Measurements from ENCODE around the gene TMEM121. TPM values are rescaled to one million over a fixed set of nuclear protein-coding genes. Genes with fewer than 3 reads are reported as not detected.

TMEM121 gene
- total RNA-seq (ENCODE audit: low replicate concordance), result 1.4 and 5.5 TPM in 2 replicates
- long read RNA-seq, result 0 reads

DNA sequence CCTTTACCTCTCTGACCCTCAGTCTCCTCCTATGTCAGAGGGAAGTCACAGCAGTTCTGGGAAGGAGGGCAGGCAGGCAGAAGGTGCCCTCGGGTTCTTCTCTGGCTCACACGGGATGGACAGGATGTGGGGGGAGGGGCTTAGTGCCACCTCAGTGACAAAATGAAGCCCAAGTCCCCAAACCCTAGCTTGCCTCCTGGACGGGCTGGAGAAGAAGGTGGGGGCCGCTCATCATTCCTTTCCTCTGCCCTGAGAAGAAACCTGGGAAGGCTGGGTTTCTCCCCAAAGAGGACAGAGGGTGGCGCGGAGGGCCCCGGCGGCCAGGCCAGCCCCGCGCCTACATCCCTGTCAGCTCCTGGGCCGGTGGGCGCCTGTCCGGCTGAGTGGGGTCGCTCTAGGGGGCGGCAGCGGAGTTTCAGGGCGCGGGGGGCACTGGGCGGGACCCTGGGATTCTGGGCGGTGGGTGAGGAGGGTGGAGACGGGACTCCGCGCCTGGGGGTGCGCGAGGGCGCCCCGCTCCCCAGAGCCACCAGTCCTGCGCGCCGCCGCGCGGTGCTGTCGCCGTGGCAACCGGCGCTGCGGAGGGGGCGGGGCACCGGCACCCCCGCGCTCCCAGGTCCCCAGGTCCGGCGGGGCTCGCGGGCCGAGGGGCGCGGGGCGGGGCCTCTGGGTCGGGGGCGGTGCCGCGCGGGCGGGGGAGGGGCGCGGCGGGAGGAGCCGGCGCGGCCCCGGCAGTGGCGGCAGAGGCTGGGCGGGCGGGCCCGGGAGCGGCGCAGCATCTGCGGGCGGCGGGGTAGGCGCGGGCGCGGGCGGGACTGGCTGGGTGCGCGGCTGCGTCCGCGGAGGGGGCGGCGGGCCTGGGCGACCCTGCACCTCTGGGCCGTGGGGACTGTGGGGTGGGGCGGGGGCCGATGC lies at the start of gene TMEM121:
Gene TMEM121 (plus strand): TSS at position 723 of the 915 bp plus-strand sequence. CDS start 2,252 bp downstream, outside the sequence.
- Mint-ChIP-seq H3K27me3 (peaks cover 30% of the 10 kb centered on the region), H3K4me3 (peak within 1 kb of the TSS; percentile 72), H3K27ac (no peak within 1 kb of the TSS), H3K4me1 (ENCODE audit: unreplicated experiment) (no peaks in the 10 kb centered on the region), H3K36me3 (no peaks in the 10 kb centered on the region), H3K9me3 (no peaks in the 10 kb centered on the region)
- no peak for TF ChIP-seq CTCF (conservative IDR thresholded peaks at IDR 0.05)
- DNase-seq (ENCODE audit: extremely low spot score, unreplicated experiment), result peak; percentile 72

DNA sequence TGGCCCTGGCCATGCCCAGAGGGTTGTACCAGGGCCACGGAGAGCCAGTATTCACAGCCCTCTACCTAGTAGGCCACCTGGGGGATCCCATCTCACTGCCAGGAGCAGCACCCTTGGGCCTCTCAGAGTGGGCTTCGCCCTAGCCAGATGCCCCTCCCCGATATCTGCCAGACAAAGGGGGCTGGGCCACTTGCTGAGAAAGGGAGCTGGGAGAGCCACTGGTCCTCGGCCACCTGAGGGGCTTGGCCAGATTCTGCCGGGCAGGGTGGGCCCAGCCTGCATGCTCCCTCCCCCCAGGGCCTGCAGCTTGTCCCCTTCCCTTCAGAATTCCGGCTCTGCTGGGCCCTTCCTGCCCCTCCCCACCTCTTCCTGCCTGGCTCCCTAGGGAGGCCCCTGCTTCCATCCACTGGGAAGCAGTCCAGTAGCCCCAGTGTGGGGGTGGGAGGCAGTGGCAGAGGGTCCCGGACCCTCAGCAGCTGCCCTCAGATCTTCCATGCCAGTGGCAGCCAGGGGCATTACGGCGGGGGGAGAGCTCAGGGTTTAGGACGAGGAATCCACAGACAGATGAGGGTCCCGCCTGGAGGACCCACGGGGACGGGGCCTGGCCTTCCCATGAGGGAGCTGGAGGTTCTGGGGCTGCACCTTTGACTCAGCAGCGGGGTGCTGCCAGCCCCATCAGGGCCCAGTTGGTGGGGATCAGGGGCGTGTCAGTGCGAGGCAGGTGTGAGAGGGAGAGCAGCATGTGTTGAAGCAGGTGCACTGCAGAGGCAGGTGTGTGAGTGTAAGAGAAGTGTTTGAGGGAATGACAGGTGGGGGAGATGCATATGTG lies 49.3 kb upstream of the TMEM121 start:
- H3K36me3 Mint-ChIP-seq, result no peaks in the 10 kb centered on the region
- H3K4me3 Mint-ChIP-seq, result peak overlapping the region; percentile 52
- peak overlapping the region; percentile 64 for H3K27ac Mint-ChIP-seq
- DNase-seq (ENCODE audit: extremely low spot score, unreplicated experiment), result no peak
- TF ChIP-seq CTCF (conservative IDR thresholded peaks at IDR 0.05), result no peak
- peaks cover 8% of the 10 kb centered on the region for H3K4me1 Mint-ChIP-seq (ENCODE audit: unreplicated experiment)
- peaks cover 26% of the 10 kb centered on the region for H3K27me3 Mint-ChIP-seq
- no peaks in the 10 kb centered on the region for H3K9me3 Mint-ChIP-seq

GRCh38 chr14:105477660-105478397 lies 48.6 kb upstream of the TMEM121 start:
- H3K4me3 Mint-ChIP-seq, result peak overlapping the region; percentile 49
- peak overlapping the region; percentile 64 for H3K27ac Mint-ChIP-seq
- DNase-seq (ENCODE audit: extremely low spot score, unreplicated experiment), result no peak
- H3K27me3 Mint-ChIP-seq, result peaks cover 29% of the 10 kb centered on the region
- H3K9me3 Mint-ChIP-seq, result no peaks in the 10 kb centered on the region
- TF ChIP-seq CTCF (conservative IDR thresholded peaks at IDR 0.05), result no peak
- peaks cover 12% of the 10 kb centered on the region for H3K4me1 Mint-ChIP-seq (ENCODE audit: unreplicated experiment)
- H3K36me3 Mint-ChIP-seq, result no peaks in the 10 kb centered on the region

DNA sequence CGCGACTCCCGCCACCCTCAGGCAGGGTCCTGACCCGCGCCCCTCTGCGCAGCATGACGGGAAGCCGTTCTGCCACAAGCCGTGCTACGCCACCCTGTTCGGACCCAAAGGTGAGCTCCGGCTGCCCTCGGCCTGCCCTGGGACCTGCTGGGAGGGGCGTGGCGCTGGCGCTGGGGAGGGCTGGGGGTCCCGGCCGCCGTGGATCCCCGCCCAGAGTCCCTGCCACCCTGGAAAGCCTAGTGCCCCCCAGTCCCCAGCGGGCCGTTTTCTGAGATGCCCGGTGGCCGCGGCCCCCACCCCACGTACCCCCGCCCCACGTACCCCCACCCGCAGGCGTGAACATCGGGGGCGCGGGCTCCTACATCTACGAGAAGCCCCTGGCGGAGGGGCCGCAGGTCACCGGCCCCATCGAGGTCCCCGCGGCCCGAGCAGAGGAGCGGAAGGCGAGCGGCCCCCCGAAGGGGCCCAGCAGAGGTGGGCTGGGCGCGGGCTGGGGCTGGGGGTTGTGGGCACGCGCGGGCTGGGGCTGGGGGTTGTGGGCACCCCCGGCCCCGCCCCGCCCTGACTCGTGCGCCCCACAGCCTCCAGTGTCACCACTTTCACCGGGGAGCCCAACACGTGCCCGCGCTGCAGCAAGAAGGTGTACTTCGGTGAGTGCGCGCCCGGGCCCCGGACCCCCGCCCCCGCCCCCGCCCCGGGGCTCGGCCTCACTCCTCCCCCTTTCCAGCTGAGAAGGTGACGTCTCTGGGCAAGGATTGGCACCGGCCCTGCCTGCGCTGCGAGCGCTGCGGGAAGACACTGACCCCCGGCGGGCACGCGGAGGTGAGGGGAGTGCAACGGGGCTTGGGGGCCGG lies 47.8 kb upstream of the TMEM121 start:
- DNase-seq (ENCODE audit: extremely low spot score, unreplicated experiment), result no peak
- TF ChIP-seq CTCF (conservative IDR thresholded peaks at IDR 0.05), result no peak
- Mint-ChIP-seq H3K27ac (no peak overlapping the region), H3K9me3 (no peaks in the 10 kb centered on the region), H3K36me3 (no peaks in the 10 kb centered on the region), H3K4me1 (ENCODE audit: unreplicated experiment) (peaks cover 12% of the 10 kb centered on the region), H3K4me3 (no peak overlapping the region), H3K27me3 (peaks cover 29% of the 10 kb centered on the region)

All from type B pancreatic cell (in vitro differentiated cells).